Osteocyte (in vitro differentiated cells): ENCODE measurements around the gene CNRIP1. TPM values are rescaled to one million over a fixed set of nuclear protein-coding genes. Genes with fewer than 3 reads are reported as not detected.

Experiments used
- DNase-seq: peaks from one replicate; pipeline ENCODE4 v3.0.0; 2021; ENCODE audit warnings: mixed read lengths; ENCODE audit not compliant: unreplicated experiment; ENCODE audit errors: extremely low spot score
- H3K27ac Mint-ChIP-seq: one replicate; pipeline ENCODE4 v1.8.0; 2021; ENCODE audit warnings: mild to moderate bottlenecking, mixed read lengths; ENCODE audit not compliant: unreplicated experiment
- H3K27me3 Mint-ChIP-seq: one replicate; pipeline ENCODE4 v1.8.0; 2021; ENCODE audit warnings: mixed read lengths; ENCODE audit not compliant: unreplicated experiment
- H3K36me3 Mint-ChIP-seq: one replicate; pipeline ENCODE4 v1.8.0; 2021; ENCODE audit warnings: mixed read lengths; ENCODE audit not compliant: unreplicated experiment
- H3K4me1 Mint-ChIP-seq: one replicate; pipeline ENCODE4 v1.8.0; 2021; ENCODE audit warnings: mixed read lengths; ENCODE audit not compliant: unreplicated experiment
- H3K4me3 Mint-ChIP-seq: one replicate; pipeline ENCODE4 v1.8.0; 2021; ENCODE audit warnings: mild to moderate bottlenecking, moderate library complexity, mixed read lengths; ENCODE audit not compliant: unreplicated experiment
- H3K9me3 Mint-ChIP-seq: one replicate; pipeline ENCODE4 v1.8.0; 2021; ENCODE audit warnings: mixed read lengths; ENCODE audit not compliant: unreplicated experiment
- total RNA-seq: library from RNA; stranded (reverse); gene quantifications from 2 replicates; pipeline ENCODE4 v1.2.1, GENCODE V29; 2021
- TF ChIP-seq, protein P1 (sequence below): fragments of 200-600 bp; sonication (generic); IDR thresholded peaks from 2 replicates; pipeline ENCODE4 v1.5.0; 2021; ENCODE audit warnings: antibody characterized with exemption, mild to moderate bottlenecking, moderate library complexity

The CNRIP1 gene
- total RNA-seq, 1 donor from 2014 or later, result 33.9 TPM

DNA sequence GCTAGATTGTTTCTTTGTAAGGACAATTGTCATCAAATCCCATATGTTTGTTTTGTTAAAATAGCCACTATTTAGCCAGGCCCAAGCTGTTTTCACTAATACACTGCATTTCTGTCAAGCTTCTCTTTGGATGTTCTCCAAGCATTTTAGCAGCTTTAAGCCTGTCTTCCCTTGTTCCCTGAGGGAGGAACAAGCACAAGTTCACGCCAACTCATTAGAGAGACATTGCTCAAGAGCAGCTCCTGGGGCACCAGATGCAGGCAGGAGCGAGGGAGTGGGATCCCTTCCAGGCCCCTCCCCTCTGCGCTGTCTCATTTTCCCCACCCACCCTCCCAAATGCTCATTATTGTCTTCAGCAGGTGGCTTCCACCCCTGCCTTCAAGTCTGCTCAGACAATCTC, 34.9 kb downstream of the CNRIP1 start:
- H3K27me3 Mint-ChIP-seq, result no peaks in the 10 kb centered on the region
- no peak for DNase-seq
- no peak overlapping the region for H3K27ac Mint-ChIP-seq
- TF ChIP-seq, protein P1, sequence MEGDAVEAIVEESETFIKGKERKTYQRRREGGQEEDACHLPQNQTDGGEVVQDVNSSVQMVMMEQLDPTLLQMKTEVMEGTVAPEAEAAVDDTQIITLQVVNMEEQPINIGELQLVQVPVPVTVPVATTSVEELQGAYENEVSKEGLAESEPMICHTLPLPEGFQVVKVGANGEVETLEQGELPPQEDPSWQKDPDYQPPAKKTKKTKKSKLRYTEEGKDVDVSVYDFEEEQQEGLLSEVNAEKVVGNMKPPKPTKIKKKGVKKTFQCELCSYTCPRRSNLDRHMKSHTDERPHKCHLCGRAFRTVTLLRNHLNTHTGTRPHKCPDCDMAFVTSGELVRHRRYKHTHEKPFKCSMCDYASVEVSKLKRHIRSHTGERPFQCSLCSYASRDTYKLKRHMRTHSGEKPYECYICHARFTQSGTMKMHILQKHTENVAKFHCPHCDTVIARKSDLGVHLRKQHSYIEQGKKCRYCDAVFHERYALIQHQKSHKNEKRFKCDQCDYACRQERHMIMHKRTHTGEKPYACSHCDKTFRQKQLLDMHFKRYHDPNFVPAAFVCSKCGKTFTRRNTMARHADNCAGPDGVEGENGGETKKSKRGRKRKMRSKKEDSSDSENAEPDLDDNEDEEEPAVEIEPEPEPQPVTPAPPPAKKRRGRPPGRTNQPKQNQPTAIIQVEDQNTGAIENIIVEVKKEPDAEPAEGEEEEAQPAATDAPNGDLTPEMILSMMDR, result no peak
- H3K9me3 Mint-ChIP-seq, result no peaks in the 10 kb centered on the region
- H3K4me1 Mint-ChIP-seq, result peaks cover 1% of the 10 kb centered on the region
- no peak overlapping the region for H3K4me3 Mint-ChIP-seq
- H3K36me3 Mint-ChIP-seq, result no peaks in the 10 kb centered on the region

DNA sequence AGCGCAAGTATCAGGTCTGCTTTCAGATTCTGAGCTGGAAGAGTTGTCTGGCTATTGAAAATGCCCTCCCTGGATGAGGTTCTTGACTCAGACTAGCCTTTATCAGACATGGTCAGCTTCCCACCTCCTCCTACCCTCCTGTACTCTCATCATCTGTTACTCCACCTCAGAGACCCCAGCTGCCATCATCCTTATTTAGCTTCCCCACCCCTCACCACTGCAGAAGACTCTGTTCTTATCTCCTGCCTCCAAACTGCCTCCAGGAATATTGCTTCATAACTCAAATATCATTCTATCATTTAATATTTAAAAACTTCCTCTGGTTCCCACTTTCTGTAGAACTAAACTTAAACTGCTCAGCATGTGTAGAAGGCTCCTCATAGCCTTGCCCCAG, 36.3 kb downstream of the CNRIP1 start:
- no peak for DNase-seq
- no peaks in the 10 kb centered on the region for H3K9me3 Mint-ChIP-seq
- no peaks in the 10 kb centered on the region for H3K27me3 Mint-ChIP-seq
- H3K36me3 Mint-ChIP-seq, result no peaks in the 10 kb centered on the region
- no peak overlapping the region for H3K4me3 Mint-ChIP-seq
- H3K27ac Mint-ChIP-seq, result no peak overlapping the region
- peaks cover 1% of the 10 kb centered on the region for H3K4me1 Mint-ChIP-seq
- TF ChIP-seq, protein P1, result no peak

DNA sequence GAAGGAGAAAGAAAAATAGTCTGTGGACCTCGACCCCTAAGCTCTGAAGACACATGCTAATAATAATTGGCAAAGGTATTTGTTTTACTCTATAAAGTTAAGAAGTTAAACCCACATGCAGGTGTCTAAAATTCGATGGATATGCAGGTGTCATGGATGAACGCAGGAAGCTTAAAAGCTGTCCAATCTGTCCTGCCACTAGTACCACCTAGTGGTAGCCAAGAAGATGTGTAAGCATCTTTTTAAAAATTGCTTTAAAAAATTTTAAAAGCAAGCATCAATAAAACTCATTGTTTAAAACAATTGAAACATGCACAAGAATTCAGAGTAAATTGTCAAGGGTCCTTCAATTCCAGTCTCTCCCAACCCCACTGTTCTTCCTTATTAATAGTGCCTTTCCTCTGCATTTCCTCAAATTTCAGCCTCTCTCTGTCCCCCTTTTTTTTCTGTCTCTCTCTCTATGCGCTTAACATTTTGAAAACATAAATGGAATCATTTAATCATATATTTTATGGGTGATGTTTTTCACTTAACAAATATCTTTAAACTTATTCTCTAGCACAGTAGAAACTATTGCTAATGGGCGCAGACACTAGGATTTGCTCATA, 36.8 kb downstream of the CNRIP1 start:
- H3K36me3 Mint-ChIP-seq, result no peaks in the 10 kb centered on the region
- TF ChIP-seq, protein P1, result peak; percentile 83
- H3K9me3 Mint-ChIP-seq, result no peaks in the 10 kb centered on the region
- H3K27me3 Mint-ChIP-seq, result no peaks in the 10 kb centered on the region
- no peak overlapping the region for H3K27ac Mint-ChIP-seq
- H3K4me1 Mint-ChIP-seq, result peaks cover 1% of the 10 kb centered on the region
- no peak for DNase-seq
- H3K4me3 Mint-ChIP-seq, result no peak overlapping the region

DNA sequence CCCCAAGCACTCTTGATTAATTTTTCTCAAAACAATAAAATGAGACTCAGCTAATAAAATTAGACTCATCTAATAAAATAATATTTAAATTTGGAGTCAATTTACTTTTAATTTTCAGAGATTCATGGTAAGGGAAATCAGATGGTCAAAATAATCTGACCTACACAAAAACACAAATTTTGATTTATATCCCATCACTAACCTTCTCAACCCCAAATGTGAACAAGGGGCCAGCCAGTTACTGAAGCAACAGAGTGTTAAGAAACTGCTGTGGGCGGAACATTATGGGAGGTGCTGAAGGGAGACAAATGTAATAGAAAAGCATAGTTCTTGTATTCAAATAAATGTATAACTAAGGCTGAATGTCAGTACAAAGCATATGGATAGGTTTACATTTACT, 39.0 kb downstream of the CNRIP1 start:
- TF ChIP-seq, protein P1, result no peak
- H3K4me3 Mint-ChIP-seq, result no peak overlapping the region
- no peaks in the 10 kb centered on the region for H3K36me3 Mint-ChIP-seq
- no peak overlapping the region for H3K27ac Mint-ChIP-seq
- peaks cover 1% of the 10 kb centered on the region for H3K4me1 Mint-ChIP-seq
- H3K27me3 Mint-ChIP-seq, result no peaks in the 10 kb centered on the region
- no peak for DNase-seq
- no peaks in the 10 kb centered on the region for H3K9me3 Mint-ChIP-seq

DNA sequence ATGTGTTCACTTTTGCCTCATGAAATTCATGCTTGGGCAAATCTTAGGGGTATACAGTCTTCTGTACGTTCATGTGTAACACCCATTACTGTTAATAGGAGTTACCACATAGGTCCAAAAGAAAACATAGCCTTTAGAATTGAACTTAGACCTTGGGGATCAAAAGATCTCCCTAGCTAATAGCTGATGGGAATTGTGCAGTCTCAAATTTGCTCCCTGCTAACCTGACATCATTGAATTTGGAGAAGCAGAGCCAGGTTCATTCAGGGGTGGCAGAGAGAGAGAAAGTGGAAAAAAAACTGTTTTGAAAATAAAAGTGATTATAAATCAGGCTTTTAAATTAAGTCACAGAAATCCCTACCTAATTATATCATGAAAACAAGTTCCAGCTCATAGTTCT, 39.4 kb downstream of the CNRIP1 start:
- Mint-ChIP-seq H3K4me1 (peaks cover 1% of the 10 kb centered on the region), H3K27me3 (no peaks in the 10 kb centered on the region), H3K27ac (no peak overlapping the region), H3K36me3 (no peaks in the 10 kb centered on the region), H3K9me3 (no peaks in the 10 kb centered on the region), H3K4me3 (no peak overlapping the region)
- TF ChIP-seq, protein P1, result no peak
- DNase-seq, result no peak
